Fibroblast of gingiva (primary cell): Measurements from ENCODE around the gene RTP1.
"Not testable (repeated sequence)": the region's sequence is repeated elsewhere in the genome, so short reads cannot be mapped to it uniquely, and the experiment has no call there.

Experiments used
- DNase-seq: peaks from one replicate; pipeline ENCODE4 v3.0.0-alpha.2; 2011; ENCODE audit warnings: low read depth

The RTP1 gene

GRCh38 chr3:187199463-187200050 lies 2.3 kb downstream of the RTP1 start:
- not testable (repeated sequence) for DNase-seq

GRCh38 chr3:187205683-187206082 lies 8.4 kb downstream of the RTP1 start:
- no peak for DNase-seq

DNA sequence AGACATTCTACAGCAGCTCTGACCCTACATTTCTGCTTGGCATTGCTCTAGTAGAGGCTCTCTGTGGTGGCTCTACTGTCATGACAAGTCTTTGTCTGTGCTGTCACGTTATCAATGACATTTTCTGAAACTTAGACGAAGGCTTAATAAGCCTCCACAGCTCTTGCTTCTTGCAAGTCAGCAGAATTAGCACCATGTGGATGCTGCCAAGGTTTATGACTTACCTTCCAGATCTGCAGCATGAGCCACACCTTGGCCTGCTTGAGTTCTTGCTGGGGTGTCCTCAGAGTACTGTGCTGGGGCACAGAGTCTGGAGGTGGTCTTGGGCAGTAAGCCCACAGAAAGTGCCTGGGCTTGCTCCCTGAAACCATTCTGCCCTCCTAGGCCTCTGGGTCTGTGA lies 9.8 kb downstream of the RTP1 start:
- no peak for DNase-seq

DNA sequence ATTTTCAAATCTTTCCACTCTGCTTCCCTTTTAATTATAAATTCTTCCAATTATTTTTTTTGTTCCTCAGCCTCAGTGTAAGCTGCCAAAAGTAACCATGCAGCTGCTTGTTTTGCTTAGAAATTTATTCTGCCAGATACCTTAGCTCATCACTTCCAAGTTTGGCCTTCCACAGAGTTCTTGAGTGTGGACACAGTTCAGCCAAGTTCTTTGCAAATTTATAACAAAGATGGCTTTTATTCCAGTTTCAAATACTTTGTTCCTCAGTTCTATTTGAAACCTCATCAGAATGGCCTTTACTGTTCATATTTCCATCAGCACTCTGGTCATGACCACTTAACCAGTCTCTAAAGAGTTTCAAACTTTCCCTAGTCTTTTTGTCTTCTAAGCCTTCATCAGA lies 10.3 kb downstream of the RTP1 start:
- peak; percentile 24 for DNase-seq

- DNase-seq: no peak
These were observed 10.9 kb downstream of the RTP1 start for GRCh38 chr3:187208159-187208558.

GRCh38 chr3:187209491-187209890 lies 12.2 kb downstream of the RTP1 start:
- DNase-seq: peak; percentile 78

DNA sequence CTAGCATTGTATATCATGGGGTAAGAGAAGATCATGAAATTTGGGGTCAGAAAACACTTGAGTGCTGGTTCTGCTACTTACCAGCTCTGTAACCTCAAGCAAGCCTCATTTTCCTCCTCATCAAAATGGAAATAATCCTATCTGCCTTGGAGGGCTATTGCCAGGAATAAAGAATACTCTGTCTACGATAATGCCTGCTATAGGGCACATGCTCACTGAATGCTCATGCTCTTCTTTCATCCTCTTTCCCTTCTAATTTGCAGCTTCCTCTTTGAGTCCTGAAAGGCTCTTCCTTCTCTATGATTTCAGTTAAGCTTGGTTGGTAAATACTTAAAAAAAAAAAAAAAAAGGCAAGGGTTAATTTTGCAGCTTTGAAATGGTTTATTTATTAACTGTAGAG lies 12.8 kb downstream of the RTP1 start:
- no peak for DNase-seq

DNA sequence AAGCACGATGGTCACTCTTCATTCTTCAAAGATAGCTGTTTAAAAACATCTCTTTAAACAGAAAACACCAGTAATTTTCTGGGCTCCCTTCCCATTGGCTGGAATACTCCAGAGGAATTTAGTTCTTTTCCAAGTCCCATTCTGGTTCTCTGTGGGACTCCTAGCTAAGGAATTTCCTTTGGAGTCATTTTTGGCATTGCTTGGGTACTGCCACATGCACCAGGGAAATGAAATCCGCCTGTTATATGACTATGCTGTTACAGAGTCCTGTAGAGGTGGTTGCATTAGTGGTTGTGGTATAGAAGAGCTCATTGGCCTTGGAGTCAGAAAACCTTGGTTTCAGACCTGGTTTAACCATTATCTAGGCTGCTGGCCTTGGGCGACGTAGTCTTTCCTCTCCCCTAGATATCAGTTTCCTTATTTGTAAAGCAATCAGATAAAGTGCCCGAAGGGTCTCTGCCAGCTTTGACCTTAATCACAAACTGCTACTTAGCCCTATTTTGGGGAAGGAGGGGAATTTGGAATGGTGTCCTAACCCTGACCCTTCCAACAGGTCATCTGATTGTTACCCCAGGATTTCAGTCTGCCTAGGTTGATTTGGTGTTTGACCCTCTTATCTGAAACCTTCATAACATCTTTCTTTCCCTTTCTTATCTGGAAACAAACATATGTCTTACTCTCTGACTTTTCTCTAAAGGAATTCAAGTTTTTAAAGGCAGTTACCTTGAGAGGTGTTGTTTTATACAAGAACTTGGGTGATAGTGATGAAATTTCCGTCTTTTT lies 13.4 kb downstream of the RTP1 start:
- DNase-seq: peak; percentile 87

DNA sequence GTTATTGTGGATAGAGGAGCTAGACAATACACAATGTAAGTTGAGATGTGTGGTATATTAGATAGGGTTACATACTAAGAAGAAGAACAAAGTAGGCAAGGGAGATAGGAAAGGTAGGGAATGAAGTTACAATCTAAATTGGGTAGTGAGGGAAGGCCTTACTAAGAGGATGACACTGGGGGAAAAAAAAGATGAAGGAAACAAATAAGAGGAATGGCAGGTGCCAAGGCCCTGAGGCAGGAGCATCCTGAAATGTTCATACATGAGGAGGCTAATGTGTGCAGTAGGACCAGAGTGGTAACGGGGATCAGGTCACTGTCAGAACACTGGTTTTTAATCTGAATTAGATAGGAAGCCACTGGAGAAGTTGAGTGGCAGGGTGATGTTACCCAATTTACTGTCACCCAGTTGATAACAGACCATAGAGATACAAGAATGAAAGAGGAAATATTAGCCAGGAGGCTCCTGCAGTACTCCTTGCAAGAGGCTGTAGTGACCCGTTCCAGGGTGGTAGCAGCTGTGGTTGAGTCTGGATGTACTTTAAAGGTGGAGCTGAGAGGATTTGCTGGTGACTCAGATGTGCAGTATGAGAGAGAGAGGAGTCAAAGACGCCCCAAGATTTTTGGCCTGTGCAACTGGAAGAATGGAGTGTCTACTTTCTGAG lies 14.4 kb downstream of the RTP1 start:
- DNase-seq: peak; percentile 30

DNA sequence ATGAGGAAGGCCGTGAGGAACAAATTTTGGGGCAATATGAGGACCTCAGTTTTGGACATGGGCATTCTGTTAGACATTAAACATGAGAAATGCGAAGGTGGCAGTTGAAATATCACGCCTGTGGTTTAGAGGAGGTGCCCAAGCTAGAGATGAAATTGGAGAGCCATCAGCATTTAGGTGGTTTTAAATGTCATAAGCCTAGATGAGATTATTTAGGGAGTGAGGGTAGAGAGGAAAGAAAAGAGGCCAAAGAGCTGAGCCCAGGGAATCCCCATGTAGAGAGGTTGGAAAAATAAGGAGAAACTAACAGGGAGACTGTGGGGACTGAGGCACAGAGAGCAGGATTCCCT lies 14.9 kb downstream of the RTP1 start:
- no peak for DNase-seq

DNA sequence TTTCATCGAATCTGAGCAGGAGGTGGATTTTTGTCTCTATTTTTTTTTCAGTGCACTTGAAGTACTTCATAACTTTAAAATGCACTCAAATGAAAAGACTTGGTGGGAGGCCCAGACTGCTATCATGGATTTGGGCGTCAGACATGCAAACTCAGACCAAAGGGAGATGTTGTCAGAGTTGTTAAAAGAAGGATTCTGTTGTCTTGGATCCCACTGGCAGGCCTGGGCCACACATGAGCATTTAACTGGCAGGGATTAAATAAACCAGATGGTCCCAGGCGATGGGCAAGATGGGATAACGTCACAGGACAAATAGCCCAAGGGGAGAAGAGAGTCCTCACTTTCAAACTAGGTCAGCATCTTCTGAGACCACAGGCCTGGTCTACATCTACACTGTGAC lies 15.4 kb downstream of the RTP1 start:
- no peak for DNase-seq

DNA sequence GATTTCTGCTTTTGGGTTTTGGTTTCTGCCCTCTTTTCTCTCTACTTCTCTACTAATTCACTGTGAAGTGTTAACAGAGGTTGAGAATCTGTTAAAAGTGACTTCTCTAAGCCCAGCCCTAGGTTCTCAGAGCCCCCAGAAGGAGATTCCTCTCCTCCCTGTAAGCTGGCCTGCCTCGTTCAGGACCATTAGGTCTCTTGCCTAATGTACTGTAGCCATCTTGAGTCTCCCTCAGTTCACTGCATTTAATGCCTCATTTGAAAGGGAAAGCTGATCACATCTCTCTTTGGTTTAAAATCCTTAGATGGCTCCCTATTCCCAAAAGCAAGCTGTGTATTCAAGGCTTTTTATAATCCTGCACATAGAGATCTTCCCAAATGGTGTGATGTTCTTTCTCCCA lies 16.3 kb downstream of the RTP1 start:
- no peak for DNase-seq

DNA sequence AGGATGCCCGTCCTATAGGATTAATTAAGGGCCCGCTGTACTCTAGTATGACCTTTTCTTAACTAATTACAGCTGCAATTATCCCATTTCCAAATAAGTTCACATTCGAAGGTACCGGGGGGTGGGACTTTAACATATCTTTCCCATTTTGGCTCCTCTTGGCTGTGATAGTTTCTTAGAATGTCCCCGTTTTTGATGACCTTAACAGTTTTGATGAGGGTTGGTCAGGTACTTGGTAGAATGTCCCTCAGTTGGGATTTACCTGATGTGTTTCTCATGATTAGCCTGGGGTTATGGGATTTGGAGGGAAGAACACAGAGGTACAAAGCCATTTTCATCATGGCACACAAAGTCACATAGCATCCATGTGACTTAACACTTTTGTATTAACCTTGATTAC lies 18.2 kb downstream of the RTP1 start:
- DNase-seq: no peak

DNA sequence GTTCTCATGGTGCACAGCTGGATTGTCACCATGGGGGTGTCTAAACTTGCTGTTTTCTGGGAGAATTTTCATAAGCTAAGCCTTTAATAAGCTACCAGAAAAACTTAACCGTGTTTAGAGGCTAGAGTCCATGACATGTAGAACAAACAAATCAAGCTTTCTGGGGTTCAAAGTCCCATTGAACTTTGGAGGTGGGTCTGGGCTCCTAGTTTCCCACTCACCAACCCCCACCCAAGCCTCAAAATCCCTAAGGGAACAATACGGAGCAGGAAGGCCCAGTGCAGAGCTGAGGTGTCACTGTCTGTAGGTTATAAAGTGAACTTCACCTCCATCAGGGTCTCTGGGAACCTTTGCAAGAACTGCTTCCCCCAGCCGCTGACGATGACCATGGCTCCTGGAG lies 25.5 kb downstream of the RTP1 start:
- no peak for DNase-seq

- DNase-seq: no peak
These were observed 26.5 kb downstream of the RTP1 start for GRCh38 chr3:187223799-187224198.

DNA sequence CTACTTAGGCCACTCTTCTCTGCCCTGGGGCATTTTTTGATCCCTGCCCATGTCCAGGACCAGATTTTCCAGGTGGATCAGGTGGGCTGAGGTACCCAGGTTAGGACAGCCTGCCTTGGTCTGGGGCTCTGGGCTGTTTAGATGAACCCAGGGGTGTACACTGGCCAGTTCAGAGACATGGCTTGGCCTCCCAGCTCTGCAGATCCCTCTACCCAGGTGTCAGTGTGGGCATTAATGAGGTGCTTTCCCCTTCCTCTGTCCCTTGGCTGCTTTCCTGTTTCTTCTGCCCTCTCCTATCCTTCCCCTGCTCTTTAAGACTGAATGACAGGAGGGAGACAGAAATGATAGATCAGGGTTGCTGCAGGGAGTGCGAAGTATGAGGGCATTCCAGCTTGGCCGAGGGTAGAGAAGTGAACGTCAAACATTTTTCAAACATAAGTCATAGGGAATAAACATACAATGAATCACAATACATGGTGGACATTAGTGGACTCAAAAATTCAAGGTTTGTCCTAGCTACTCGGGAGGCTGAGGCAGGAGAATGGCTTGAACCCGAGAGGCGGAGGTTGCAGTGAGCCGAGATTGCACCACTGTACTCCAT lies 30.5 kb downstream of the RTP1 start:
- peak; percentile 65 for DNase-seq

DNA sequence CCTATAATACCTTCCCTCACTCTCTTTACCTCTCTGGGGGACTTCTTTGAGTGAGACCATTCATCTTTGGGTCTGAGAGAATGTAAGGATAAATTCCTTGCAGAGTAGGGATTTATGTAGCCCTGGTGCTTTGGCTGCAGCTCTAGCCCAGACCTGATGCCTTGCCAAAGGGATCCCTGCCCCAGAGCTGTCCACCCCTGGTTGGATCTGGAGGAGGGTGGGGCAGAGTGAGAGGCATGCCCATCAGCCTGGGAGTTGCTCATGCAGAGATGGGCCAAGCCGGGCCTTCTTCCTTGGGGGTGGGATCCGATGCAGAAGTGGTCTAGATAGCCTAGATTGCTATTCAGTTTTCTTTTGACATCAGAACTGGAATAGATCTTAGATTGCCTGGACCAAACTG lies 31.5 kb downstream of the RTP1 start:
- DNase-seq: no peak

DNA sequence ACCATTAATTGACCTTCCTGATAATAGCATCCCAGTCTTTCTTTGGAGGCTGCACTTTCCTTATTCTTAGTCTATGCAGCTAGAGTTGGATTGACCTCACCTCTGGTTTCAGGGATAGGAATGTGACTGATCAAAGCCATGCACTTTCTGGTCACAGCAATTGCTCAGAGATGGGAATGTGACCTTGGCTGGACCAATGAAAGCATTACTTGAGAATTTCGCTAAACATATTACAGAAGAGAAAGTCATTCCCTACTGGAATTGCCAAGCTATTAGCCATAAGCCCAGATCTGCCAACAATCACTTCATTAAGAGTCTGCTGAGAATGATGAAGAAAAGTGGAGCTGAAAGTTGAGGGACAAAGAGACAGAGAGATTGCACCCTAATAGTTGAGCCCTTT lies 32.7 kb downstream of the RTP1 start:
- no peak for DNase-seq

DNA sequence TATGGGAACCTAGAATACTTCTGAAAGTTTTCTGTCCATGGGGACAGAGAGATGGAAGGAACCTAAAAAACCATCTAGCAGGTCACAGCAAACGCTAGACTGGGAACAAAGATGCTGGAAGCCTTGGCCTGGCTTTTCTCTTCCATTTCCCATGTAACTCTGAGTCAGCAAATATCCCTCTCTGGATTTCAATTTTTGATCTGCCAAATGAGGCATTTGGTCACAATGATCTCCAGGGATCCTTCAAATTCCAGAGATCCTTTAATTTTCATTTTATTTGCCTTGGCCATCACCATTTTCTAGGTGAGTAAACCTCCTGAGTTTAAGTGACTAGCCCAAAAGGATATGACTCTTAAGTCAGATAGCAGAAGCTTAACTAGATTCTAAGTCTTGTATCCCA lies 39.7 kb downstream of the RTP1 start:
- DNase-seq: no peak

- DNase-seq: peak; percentile 84
These were observed 40.5 kb downstream of the RTP1 start for GRCh38 chr3:187237741-187238140.

GRCh38 chr3:187238239-187238638 lies 41.0 kb downstream of the RTP1 start:
- no peak for DNase-seq

GRCh38 chr3:187238835-187239234 lies 41.5 kb downstream of the RTP1 start:
- peak; percentile 32 for DNase-seq

DNA sequence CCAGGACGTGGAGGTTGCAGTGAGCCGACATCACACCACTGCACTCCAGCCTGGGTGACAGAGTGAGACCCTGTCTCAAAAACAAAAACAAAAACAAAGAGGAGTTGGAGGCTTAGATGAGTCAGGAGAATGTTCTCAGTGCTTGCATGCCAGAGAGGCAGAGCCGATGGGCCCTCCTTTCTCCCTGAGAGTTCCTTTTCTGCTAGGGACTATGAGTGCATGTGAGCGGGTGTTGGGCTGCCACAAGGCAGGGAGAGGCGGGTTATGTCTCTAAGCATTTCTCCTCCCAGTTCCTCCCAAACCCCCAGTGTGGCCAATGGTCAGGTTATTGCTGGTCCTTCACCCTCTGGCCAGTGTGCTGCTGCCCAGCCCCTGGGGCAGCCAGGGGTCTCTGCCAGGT lies 45.1 kb downstream of the RTP1 start:
- DNase-seq: no peak
